HG03139 (cell line): ENCODE data around the gene PTGFRN.
"Not testable (repeated sequence)": the region's sequence is repeated elsewhere in the genome, so short reads cannot be mapped to it uniquely, and the experiment has no call there.

Experiments
- ATAC-seq: cut with Tn5 transposase; IDR thresholded peaks from one replicate; pipeline ENCODE4 v1.9.1; 2021; ENCODE audit not compliant: unreplicated experiment

PTGFRN gene

GRCh38 chr1:116915086-116915661, 5.5 kb downstream of the PTGFRN start:
- no peak for ATAC-seq

- no peak for ATAC-seq
These were observed 6.3 kb downstream of the PTGFRN start for GRCh38 chr1:116916002-116916401.

- no peak for ATAC-seq
These were observed 7.1 kb downstream of the PTGFRN start for GRCh38 chr1:116916533-116917445.

GRCh38 chr1:116918714-116919357, 9.1 kb downstream of the PTGFRN start:
- no peak for ATAC-seq

- ATAC-seq, result no peak
These were observed 10.1 kb downstream of the PTGFRN start for GRCh38 chr1:116919802-116920201.

GRCh38 chr1:116920211-116920610, 10.5 kb downstream of the PTGFRN start:
- ATAC-seq, result no peak

- no peak for ATAC-seq
These were observed 11.7 kb downstream of the PTGFRN start for GRCh38 chr1:116921301-116921885.

- no peak for ATAC-seq
These were observed 12.2 kb downstream of the PTGFRN start for GRCh38 chr1:116921937-116922336.

- ATAC-seq, result no peak
These were observed 13.7 kb downstream of the PTGFRN start for GRCh38 chr1:116923421-116923820.

- ATAC-seq, result no peak
These were observed 17.5 kb downstream of the PTGFRN start for GRCh38 chr1:116927049-116927798.

- ATAC-seq, result no peak
These were observed 20.4 kb downstream of the PTGFRN start for GRCh38 chr1:116929961-116930592.

- ATAC-seq, result no peak
These were observed 21.6 kb downstream of the PTGFRN start for GRCh38 chr1:116931016-116931918.

GRCh38 chr1:116933606-116934515, 24.1 kb downstream of the PTGFRN start:
- no peak for ATAC-seq

- ATAC-seq, result no peak
These were observed 25.0 kb downstream of the PTGFRN start for GRCh38 chr1:116934586-116935207.

GRCh38 chr1:116938216-116938615, 28.5 kb downstream of the PTGFRN start:
- ATAC-seq, result no peak

- not testable (repeated sequence) for ATAC-seq
These were observed 30.2 kb downstream of the PTGFRN start for GRCh38 chr1:116939780-116940543.
